Endometrium (tissue), 2 donors: ENCODE results near the gene JPT2.

Source experiments
- FAIRE-seq: peaks from 2 replicates; lab custom pipeline; 2012; peaks lifted over from hg19 to GRCh38; lab: Jason Lieb, UNC
- donor health status: control.
- donor health status: control.

The JPT2 gene, protein sequence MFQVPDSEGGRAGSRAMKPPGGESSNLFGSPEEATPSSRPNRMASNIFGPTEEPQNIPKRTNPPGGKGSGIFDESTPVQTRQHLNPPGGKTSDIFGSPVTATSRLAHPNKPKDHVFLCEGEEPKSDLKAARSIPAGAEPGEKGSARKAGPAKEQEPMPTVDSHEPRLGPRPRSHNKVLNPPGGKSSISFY

DNA sequence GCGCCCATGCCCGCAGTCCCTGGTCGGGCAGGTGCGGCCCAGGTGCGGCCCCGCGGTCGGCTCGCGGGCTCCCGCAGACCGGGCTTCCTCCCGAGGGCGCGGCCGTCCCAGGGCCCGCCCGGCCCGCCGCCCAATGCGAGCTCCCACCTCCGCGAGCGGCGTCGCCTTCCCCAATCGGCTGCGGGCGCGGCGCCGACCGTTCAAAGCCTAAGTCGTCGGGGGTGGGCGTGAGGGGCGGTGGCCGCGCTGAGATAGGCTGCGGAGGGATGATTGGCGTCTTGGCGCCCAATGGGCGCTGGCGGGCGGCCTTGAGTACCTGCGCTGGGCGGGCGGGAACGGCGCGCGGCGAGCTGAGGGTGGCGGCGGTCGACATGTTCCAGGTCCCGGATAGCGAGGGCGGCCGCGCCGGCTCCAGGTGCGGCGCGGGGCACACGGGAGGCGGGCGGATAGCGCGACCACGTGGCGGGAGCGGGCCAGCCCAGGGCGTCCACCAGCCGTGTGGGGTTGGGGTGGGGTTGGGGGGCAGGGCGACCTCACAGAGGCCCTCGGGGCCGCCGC lies at the start of gene JPT2:
JPT2 (plus strand) TSS at position 338 of the 558 bp plus-strand sequence; CDS start at position 372, 34 bp downstream.
- no peak for FAIRE-seq

DNA sequence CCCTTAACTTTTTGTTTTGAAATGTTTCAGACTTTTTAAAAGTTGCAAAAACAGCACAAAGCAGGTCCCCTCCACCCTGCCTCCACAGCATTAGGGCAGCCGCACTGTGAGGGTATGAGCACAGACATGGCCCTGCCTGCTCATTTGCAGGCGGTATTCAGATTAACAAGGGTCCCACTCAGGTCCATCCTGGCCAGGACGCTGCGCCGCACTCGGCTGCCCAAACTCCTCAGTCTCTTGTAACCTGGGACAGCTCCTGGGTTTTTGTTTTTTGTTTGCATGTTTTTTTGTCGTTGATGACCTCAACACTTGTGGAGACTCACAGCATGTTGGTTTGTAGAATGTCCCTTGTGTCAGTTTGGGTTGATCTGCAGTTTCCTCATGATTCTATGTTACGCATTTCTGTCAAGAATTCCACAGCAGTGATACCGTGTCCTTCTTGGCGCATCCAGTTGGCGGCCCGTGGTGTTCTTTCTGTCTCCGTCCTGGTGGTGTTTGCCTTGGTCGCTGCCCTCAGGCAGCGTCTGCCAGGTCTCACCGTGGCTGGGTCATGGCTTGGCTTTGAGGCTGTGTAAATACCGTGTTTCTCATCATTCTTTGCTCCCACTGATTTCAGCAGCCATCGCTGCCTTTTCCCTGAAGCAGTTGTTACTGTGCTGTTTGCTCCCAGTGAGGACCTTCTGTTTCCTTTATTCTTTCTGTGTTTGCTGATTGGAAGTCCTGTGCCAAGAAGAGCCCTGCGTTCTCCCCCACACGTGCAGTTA lies 47.4 kb upstream of the JPT2 start:
- FAIRE-seq = no peak

DNA sequence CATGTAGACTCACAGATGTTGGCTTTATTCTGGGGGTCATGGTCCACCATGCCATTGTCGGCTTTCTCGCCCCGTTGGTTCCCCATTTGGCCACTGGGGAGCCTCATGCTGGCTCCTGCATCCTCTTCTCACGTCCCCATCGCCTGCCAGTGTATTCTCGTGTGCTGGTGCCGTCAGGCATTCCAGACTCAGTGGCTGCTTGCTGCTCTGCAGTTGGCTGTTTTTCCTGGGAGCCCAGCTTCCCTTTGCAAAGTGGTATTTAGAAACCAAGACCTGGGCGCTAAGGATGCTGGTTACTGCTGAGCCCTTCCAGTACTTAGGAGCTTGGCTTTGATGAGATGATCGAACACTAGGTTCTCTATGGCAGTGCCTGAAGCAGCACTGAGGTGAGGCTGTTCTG lies 46.8 kb upstream of the JPT2 start:
- no peak for FAIRE-seq

DNA sequence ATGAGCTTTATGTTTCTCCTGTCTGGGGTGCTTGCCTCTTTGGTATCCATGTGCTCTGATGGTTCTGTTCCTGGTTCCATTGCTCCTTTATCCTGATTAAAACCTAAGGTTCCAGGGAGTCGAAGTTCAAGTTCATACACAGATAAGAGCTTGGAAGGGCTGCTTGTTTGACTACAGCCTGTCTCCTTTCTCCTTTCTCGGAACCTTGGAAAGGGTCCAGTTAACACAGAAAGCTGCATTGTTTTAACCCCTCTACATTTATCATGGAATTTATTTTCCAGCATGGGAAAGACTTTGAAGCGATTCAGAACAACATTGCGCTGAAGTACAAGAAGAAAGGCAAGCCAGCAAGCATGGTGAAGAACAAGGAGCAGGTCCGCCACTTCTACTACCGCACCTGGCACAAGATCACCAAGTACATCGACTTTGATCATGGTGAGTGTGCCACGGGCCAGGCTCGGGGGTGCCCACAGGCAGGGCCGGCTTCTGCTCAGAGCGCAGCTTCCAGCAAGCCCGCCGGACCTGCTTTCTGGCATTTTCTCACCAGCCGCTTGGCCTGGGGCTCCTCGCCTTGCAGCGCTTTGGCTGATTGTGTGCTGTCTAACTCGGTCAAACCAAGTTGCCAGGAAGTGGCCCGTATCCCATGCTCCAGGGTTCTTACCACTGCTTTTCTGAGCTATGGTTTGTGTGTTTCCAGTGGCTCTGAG lies 46.0 kb upstream of the JPT2 start:
- FAIRE-seq = no peak

DNA sequence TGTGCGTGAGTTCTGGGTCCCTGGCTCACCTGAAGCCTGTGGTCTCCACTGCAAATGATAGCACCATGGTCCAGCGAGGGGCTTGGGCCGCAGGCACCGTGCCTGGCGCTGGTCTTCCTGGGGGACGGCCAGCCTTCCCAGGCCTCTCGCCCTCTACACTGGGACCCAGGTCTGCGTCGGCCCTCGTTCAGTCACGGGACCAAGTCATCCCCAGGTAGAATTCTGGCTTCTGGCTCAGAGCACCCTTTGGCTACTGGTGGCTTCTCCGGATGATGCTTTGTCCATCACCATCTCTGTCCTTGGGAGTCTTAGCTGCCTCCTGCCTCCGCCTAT lies 45.5 kb upstream of the JPT2 start:
- no peak for FAIRE-seq

DNA sequence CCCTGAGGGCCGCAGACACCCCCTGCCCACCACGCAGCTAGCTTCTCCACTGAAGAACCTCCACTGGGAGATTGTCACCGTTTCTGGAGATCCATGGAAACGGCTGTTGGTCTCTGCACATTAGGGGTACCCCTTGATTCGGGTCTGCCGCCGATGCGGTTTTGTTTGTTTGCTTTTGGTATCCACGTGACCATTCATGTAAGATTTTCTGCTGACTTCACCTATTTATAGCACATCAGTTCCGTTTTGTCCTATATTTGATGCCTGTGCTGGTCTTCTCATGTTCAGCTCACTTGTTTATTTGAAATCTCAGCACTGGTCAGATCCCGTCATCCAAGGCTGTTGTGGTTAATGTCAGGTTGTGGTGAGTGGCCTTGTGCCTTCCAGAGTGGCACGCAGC lies 44.8 kb upstream of the JPT2 start:
- no peak for FAIRE-seq

DNA sequence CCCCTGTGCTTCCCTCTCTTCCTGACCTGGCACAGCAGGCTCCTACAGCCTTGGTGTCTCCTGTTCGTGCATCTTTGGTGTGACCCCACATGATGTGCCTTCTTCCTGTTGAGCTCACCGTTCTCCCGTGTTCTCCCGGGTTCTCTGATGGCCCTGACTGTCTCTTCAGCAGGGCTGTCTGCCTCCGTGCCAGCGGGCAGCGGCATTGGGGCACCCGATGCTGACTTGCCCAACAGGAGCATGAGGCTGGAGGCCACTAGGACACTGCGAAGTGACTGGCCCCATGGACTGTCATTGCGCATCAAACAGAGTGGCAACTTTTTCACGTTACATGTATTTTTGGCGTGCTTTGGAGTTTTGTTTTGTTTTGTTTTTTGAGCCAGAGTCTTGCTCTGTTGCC lies 43.5 kb upstream of the JPT2 start:
- no peak for FAIRE-seq

DNA sequence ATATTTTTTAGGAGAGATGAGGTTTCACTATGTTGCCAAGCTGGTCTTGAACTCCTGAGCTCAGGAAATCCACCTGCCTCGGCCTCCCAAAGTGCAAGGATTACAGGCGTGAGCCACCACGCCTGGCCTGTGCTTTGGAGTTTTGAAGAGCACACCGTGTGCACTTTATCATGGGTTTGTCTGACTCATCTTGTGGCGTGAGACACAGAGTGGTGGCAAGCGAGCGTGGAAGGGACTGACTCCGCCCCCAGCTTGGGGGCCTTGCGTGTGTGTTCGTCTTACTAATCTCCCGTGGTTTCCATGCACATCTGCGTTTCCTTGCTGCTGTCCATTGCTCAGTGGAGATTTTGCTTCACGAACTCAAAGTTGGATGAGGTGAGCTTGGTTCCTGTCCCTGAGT lies 43.0 kb upstream of the JPT2 start:
- no peak for FAIRE-seq

DNA sequence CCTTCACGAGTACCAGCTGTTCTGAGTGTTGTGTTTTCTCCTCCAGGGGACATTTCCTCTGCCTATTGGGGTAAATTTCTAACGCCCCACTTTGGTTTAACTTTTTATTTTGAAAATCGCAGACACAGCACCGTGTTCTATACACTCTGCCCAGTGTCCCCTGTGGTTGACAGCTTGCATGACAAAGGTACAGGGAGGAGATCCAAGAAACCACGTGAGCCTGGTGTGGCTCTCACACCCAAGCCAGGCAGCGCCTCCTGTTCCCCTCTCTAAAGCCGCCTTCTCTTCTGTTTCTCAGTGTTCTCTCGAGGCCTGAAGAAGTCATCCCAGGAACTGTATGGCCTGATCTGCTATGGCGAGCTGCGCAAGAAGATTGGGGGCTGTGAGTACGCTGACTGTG lies 40.6 kb upstream of the JPT2 start:
- FAIRE-seq = no peak

DNA sequence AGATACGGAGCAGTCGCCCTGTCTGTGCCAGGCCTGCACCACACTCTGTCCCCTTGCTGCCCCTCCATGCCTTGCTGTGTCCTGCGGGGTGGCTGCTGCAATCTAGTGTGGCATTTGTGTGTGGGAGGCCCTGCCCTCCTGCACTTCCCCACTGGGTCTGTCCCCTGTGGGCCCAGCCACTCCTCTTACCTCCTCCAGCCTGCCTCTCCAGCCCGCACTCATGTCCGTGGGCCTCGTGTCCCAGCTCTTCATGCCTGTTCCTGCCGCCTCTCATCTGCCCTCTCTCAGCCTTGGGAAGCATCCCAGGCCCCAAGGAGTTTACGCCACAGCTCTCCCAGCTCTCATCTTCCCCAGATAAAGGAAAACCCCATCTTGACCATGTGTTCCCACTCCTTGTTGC lies 39.3 kb upstream of the JPT2 start:
- no peak for FAIRE-seq

DNA sequence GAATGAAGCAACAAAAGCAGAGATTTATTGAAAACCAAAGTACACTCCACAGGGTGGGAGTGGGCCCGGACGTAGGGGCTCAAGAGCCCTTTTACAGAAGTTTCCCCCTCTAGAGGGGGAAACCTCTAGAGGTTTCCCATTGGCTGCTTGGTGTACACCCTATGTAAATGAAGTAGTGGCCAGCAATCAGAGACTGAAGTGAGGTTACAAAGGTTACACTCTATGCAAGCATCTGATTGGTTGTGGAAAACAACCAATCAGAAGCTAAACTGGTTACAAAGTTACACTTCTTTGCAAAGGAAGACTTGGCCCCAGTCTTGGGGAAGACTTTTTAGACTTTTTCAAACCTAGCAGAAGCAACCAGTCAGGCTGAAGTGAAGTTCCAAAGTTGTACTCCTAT lies 38.8 kb upstream of the JPT2 start:
- FAIRE-seq = no peak

DNA sequence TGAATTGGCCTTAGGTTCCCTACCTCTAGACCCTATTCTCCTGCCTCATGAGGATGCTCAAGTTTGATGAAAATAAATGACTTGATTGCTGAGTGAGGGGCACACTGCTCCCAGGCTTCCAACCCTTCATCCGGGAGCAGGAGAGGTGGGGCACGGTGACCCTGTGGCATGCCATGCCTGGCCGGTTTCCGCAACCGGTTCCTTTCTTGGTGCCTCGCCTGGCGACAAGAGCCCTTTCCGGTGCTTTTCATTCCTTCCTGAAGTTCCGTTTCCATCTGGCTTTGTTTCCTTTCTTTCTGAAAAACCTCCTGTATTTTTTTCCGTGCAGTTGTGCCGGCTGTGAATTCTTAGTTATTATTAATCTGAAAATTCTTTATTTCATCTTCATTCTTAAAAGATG lies 38.2 kb upstream of the JPT2 start:
- FAIRE-seq = no peak

DNA sequence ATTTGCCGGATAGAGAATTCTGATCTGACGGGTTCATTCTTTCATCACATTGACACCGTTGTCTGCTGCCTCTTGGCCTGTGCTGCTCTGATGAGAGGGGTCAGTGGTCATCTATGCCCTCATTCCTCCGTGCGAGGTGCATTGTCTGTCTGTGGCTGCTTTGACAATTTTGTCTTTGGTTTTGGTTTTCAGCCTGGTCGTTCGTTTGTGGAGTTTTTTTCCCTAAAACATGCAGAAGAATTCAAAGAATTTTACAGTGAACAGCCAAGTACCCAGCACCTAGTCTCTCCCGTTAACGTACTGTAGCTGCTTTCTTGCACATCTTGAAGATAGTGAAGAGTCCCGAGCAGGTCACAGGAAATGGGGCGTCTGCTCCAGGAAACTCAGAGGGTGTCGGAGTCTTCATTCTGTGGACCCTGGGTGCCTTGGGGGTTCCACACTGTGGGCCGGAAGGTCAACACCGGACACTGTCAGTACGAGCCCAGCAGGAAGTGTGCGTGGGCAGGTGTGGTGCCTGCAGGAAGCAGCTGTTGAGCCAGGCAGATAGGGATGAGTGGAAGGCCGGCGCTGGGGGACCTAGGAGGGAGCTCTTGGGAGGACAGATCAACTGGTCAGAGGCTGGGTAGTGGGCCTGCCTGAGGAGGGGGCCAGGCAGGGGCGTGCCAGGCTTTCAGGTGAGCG lies 37.7 kb upstream of the JPT2 start:
- FAIRE-seq = no peak

DNA sequence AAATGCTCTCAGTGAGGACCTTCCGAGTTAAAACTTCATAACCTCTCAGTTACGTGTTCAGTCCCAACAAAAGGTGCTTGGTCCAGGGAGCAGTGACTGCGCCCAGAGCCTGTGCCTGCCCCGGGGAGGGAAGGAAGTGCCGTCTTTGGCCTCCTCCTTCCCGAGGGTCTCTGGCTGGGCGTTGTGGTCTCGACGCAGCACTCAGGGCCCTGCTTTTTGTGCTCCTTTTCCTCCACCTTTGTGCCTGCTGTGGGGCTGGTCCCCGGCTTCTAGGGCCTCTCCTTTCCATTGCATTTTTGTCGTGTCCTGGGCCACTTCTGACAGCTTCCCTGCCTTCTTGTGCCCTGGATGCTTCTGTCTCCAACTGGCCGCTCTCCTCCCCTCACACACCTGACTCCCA lies 36.8 kb upstream of the JPT2 start:
- FAIRE-seq = no peak

DNA sequence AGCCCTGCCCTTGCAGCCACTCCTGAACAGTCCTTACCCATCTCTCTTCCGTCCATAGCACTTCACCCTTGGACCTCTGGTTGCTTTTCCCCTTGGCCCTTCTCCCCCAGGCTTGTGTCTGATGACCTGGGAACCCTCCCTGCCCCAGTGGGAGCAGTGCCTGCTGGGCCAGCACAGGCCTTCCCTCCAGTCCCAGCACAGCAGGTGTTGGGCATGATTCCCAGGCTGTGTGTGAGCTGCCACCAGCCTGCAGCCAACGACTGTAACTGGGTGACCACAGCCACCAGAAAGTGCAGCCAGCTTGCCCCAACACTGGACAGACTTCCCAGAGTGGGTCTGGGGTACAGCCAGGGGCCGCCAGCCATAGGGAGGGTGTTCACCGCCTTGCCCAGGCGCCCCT lies 35.9 kb upstream of the JPT2 start:
- FAIRE-seq = no peak

DNA sequence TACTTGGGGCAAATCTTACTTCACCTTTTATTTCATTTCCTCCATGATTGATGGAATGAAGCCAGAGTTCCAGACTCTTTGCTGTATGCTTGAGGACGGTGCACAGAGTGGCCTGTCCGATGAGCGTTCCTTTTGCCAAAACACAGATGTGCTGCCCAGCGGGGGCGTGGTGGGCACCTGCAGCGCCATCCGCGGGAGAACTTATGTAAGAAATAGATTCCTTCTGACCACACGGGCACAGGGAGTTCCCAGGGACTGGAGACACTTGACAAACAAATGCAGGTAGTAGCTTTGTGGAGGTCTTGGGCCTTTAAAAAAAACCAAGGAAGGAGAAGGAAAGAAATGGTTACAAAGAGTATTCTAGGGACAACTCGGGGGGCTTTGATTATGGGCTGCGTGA lies 35.3 kb upstream of the JPT2 start:
- FAIRE-seq = no peak

DNA sequence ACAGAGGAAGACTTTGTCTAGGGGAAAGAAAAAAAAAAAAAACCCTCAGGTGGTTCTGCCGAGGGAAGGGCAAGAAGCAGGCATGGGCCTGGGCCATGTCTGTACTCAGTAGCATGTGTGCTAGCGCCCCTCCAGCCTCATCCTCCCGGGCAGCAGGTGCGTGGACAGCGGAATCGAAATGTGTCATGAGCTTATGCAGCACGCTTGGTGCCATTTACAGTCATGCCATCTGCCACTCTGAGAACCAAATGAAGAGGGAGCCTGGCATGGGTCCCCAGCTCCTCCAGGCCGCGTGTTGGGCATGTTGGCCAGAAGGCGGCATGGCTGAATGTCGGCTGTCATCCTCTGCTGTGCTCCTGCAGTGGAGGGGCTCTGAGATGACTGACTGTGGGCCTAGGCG lies 34.6 kb upstream of the JPT2 start:
- FAIRE-seq = no peak

DNA sequence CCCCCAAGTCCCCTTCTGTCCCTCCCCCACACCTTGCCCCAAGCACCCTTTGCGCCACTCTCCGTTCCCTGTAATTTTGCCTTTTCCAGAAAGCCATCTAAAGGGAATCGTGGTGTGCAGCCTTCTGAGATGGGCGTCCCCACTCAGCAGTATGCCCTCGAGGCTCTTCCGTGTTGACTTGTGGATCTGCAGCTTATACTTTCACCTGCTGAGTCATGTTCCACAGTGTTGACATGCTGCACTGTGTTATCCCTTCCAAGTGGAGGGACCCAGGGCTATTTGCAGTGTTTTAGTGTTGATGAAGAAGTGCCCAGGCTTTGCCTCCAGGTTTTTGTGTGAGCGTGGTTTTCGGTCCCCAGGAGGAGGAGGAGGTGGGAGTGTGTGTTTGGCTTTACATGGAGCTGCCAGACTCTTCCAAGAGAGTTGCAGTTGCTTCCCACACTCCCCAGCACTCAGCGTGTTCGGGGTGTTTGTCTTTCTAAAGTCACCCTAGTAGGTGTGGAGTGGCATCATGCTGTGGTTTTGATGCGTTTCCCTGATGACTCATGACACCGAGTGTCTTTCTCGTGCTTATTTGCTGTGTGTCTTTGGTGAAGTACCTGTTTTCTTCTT lies 32.1 kb upstream of the JPT2 start:
- no peak for FAIRE-seq

DNA sequence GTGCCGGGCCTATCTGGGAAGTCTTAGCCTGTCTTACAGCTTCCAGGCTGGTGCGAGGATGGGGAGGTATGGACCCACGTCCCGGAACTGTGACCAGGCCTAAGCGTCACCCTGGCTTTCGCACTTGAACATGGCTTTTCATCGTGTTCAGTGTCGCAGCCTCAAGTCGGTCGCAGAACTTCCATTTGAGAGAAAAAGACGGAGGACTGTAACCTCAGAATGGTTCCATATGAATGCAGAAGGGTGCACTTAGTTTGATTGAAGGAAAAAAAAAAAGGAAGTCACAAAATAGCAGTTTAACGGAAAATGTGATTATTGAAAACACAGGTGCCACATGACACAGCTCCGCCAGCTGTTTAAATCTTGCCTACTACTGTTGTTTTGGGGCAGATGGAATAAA lies 30.2 kb upstream of the JPT2 start:
- no peak for FAIRE-seq

DNA sequence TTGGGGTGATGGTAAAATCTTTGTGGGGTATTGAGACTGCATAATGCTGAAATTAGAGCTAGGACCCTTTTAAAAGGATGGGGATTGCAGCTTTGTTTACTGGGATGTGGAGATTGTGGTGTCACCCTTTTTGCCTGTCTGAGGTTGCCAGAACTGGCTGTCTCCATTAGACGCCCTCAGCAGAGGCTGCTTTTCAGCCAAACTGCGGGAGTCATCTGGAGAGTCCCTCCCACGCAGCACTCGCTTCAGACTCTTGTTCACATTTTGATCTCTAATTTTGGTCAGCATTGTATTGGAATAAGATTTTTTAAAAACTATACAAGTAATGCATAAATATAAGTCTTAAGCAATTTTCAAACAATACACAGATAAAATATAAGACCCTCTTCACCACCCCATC lies 27.9 kb upstream of the JPT2 start:
- FAIRE-seq = no peak

DNA sequence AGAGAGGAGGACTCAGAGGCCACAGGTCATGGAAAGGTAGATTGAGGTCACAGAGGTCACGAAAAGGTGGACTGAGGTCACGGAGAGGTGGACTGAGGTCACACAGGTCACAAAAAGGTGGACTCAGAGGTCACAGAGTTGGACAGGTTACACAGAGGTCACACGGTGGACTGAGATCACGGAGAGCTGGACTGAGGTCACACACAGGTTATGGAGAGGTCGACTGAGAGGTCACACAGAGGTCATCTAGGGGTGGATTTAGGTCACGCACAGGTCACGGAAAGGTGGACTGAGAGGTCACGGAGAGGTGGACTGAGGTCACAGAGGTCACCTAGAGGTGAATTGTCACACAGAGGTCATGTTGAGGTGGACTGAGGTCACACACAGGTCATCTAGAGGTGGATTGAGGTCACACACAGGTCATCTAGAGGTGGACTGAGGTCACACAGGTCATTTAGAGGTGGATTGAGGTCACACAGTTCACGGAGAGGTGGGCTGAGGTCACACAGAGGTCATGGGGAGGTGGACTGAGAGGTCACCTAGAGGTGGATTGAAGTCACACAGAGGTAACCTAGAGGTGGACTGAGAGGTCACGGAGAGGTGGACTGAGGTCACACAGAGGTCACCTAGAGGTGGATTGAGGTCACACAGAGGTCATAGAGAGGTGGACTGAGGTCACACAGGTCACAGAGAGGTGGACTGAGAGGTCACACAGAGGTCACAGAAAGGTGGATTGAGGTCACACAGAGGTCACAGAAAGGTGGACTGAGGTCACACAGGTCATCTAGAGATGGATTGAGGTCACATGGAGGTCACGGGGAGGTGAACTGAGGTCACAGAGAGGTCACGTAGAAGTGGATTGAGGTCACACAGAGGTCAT lies 26.7 kb upstream of the JPT2 start:
- FAIRE-seq = no peak

DNA sequence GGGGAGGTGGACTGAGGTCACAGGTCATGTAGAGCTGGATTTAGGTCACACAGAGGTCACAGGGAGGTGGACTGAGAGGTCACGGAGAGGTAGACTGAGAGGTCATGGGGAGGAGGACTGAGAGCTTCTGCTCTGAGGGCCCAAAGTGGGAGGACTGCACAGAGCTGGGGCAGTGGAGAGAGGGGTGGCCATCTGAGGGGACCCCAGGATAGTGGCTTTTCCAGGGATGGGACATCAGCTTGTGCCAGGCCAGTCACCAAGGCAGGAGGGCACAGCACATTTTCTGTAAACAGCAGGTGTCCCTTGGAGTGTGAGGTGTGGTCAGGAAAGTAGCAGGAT lies 26.1 kb upstream of the JPT2 start:
- no peak for FAIRE-seq
